Measurements from ENCODE around the gene LHPP.

LHPP gene

DNA sequence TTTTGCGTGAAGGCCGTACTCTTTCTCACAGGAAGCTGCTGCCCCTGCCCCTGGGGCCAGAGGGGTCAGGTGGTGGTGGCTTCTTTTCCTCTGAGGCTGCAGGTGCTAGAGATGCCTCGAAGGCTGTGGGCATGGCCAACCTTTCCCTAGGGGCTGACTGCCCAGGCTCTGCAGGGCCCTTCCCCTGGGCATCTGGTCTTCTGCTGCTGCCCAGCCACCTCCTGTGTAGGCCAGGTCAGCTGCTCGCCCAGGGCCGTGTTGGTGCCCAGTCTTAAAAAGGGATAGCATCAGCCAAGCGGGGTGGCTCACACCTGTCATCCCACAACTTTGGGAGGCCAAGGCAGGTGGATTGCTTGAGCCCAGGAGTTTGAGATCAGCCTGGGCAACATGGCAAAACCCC, 168.2 kb downstream of the LHPP start:
- Histone ChIP-seq H3K79me2 (ENCODE audit: insufficient read depth, low read depth) (no peaks in the 10 kb centered on the region; the same call in 1 of the 2 replicates), H3K9ac (no peak overlapping the region)

GRCh38 chr10:124630551-124630950, 168.9 kb downstream of the LHPP start:
- TF ChIP-seq, protein P1, sequence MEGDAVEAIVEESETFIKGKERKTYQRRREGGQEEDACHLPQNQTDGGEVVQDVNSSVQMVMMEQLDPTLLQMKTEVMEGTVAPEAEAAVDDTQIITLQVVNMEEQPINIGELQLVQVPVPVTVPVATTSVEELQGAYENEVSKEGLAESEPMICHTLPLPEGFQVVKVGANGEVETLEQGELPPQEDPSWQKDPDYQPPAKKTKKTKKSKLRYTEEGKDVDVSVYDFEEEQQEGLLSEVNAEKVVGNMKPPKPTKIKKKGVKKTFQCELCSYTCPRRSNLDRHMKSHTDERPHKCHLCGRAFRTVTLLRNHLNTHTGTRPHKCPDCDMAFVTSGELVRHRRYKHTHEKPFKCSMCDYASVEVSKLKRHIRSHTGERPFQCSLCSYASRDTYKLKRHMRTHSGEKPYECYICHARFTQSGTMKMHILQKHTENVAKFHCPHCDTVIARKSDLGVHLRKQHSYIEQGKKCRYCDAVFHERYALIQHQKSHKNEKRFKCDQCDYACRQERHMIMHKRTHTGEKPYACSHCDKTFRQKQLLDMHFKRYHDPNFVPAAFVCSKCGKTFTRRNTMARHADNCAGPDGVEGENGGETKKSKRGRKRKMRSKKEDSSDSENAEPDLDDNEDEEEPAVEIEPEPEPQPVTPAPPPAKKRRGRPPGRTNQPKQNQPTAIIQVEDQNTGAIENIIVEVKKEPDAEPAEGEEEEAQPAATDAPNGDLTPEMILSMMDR (conservative IDR thresholded peaks at IDR 0.05; ENCODE audit: low read depth, low read length) = no peak
- Histone ChIP-seq H3K79me2 (ENCODE audit: insufficient read depth, low read depth) (no peaks in the 10 kb centered on the region; the same call in 1 of the 2 replicates), H4K20me1 (ENCODE audit: insufficient read depth) (no peaks in the 10 kb centered on the region), H3K27ac (no peak overlapping the region), H3K9ac (no peak overlapping the region), H3K36me3 (ENCODE audit: insufficient read depth) (no peaks in the 10 kb centered on the region), H2AFZ (ENCODE audit: low read depth) (no peak overlapping the region), H3K4me3 (IDR thresholded peaks at IDR 0.05; ENCODE audit: insufficient read depth, low read depth, low read length) (no peak overlapping the region), H3K4me1 (ENCODE audit: low read depth, poor library complexity, severe bottlenecking) (peaks cover 37% of the 10 kb centered on the region), H3K4me2 (no peak overlapping the region), H3K27me3 (ENCODE audit: insufficient read depth, low read depth) (no peaks in the 10 kb centered on the region)

More for the DNA sequence above, 168.2 kb downstream of the LHPP start:
- TF ChIP-seq, protein P1 (conservative IDR thresholded peaks at IDR 0.05; ENCODE audit: low read depth, low read length) = no peak
- no peak overlapping the region for H3K4me2 ChIP-seq
- peaks cover 44% of the 10 kb centered on the region for H3K4me1 ChIP-seq (ENCODE audit: low read depth, poor library complexity, severe bottlenecking)
- no peaks in the 10 kb centered on the region for H3K36me3 ChIP-seq (ENCODE audit: insufficient read depth)
- no peak overlapping the region for H2AFZ ChIP-seq (ENCODE audit: low read depth)
- H3K4me3 ChIP-seq (IDR thresholded peaks at IDR 0.05; ENCODE audit: insufficient read depth, low read depth, low read length) = no peak overlapping the region
- H3K27ac ChIP-seq = no peak overlapping the region
- no peaks in the 10 kb centered on the region for H3K27me3 ChIP-seq (ENCODE audit: insufficient read depth, low read depth)
- no peaks in the 10 kb centered on the region for H4K20me1 ChIP-seq (ENCODE audit: insufficient read depth)

GRCh38 chr10:124632064-124632531, 170.5 kb downstream of the LHPP start:
- Histone ChIP-seq H3K9ac (no peak overlapping the region), H4K20me1 (ENCODE audit: insufficient read depth) (no peaks in the 10 kb centered on the region)
- TF ChIP-seq, protein P1 (conservative IDR thresholded peaks at IDR 0.05; ENCODE audit: low read depth, low read length) = no peak

GRCh38 chr10:124632566-124632965, 170.9 kb downstream of the LHPP start:
- Histone ChIP-seq H3K4me1 (ENCODE audit: low read depth, poor library complexity, severe bottlenecking) (peaks cover 17% of the 10 kb centered on the region), H3K36me3 (ENCODE audit: insufficient read depth) (no peaks in the 10 kb centered on the region), H3K27me3 (ENCODE audit: insufficient read depth, low read depth) (no peaks in the 10 kb centered on the region), H3K9ac (no peak overlapping the region), H3K4me2 (no peak overlapping the region), H3K27ac (no peak overlapping the region), H4K20me1 (ENCODE audit: insufficient read depth) (no peaks in the 10 kb centered on the region), H3K79me2 (ENCODE audit: insufficient read depth, low read depth) (no peaks in the 10 kb centered on the region; the same call in 1 of the 2 replicates), H3K4me3 (IDR thresholded peaks at IDR 0.05; ENCODE audit: insufficient read depth, low read depth, low read length) (no peak overlapping the region), H2AFZ (ENCODE audit: low read depth) (no peak overlapping the region)
- TF ChIP-seq, protein P1 (conservative IDR thresholded peaks at IDR 0.05; ENCODE audit: low read depth, low read length) = no peak

More at GRCh38 chr10:124632064-124632531, 170.5 kb downstream of the LHPP start:
- no peaks in the 10 kb centered on the region for H3K36me3 ChIP-seq (ENCODE audit: insufficient read depth)
- no peak overlapping the region for H2AFZ ChIP-seq (ENCODE audit: low read depth)
- H3K79me2 ChIP-seq (ENCODE audit: insufficient read depth, low read depth) = no peaks in the 10 kb centered on the region; the same call in 1 of the 2 replicates
- peaks cover 21% of the 10 kb centered on the region for H3K4me1 ChIP-seq (ENCODE audit: low read depth, poor library complexity, severe bottlenecking)
- no peak overlapping the region for H3K4me2 ChIP-seq
- no peaks in the 10 kb centered on the region for H3K27me3 ChIP-seq (ENCODE audit: insufficient read depth, low read depth)
- H3K27ac ChIP-seq = no peak overlapping the region
- H3K4me3 ChIP-seq (IDR thresholded peaks at IDR 0.05; ENCODE audit: insufficient read depth, low read depth, low read length) = no peak overlapping the region
